IMR-90 (cell line): Measurements from ENCODE around the gene RAB40A. TPM values are rescaled to one million over a fixed set of nuclear protein-coding genes. Genes with fewer than 3 reads are reported as not detected.

ENCODE experiments used
- ATAC-seq: fragments of 200-7000 bp; cut with Tn5 transposase; 2 replicates; pipeline ENCODE4 v1.9.1; 2020; ENCODE audit warnings: low read depth, mild to moderate bottlenecking, moderate library complexity
- BruUV-seq: library from RNA; stranded (reverse); fragments of 400-500 nt; replicated peaks from 2 replicates; lab custom pipeline; 2021; lab: Mats Ljungman, UMichigan
- CTCF ChIA-PET: fragments of 300-600 bp; formaldehyde crosslinking; extraction: SDS; loops from one replicate; lab custom pipeline; 2021; ENCODE audit warnings: antibody characterized with exemption; lab: Yijun Ruan, JAX
- POLR2A ChIA-PET: fragments of 300-600 bp; sonication (Branson Sonifier 250); formaldehyde crosslinking; loops from one replicate; lab custom pipeline; 2022; ENCODE audit warnings: antibody characterized with exemption; ENCODE audit not compliant: unreplicated experiment; lab: Charles Lee
- DNase-seq: peaks from one replicate; pipeline ENCODE4 v3.0.0; 2013
- H2AFZ ChIP-seq: replicated peaks from 2 replicates; pipeline ENCODE3; 2013; ENCODE audit warnings: low read length, mild to moderate bottlenecking; ENCODE audit not compliant: poor library complexity
- H2AK5ac ChIP-seq: 2 replicates; pipeline ENCODE4 v1.6.1; 2013; ENCODE audit warnings: low read depth, low read length, inconsistent platforms
- H2AK9ac ChIP-seq: replicated peaks from 2 replicates; pipeline ENCODE3; 2013; ENCODE audit warnings: mild to moderate bottlenecking, low read depth, low read length, moderate library complexity; ENCODE audit not compliant: poor library complexity
- H2BK120ac ChIP-seq: 2 replicates; pipeline ENCODE4 v1.6.1; 2013; ENCODE audit warnings: low read depth, low read length, inconsistent platforms
- H2BK15ac ChIP-seq: 3 replicates; pipeline ENCODE4 v1.6.1; 2013; ENCODE audit warnings: low read depth, low read length, inconsistent platforms
- H2BK20ac ChIP-seq: 2 replicates; pipeline ENCODE4 v1.6.1; 2013; ENCODE audit warnings: low read depth, mild to moderate bottlenecking, inconsistent platforms, low read length, moderate library complexity
- H2BK5ac ChIP-seq: 2 replicates; pipeline ENCODE4 v1.6.1; 2013; ENCODE audit warnings: mild to moderate bottlenecking, low read depth, low read length, inconsistent platforms; ENCODE audit not compliant: poor library complexity, severe bottlenecking
- H3K14ac ChIP-seq: replicated peaks from 2 replicates; pipeline ENCODE4 v1.6.1; 2013; ENCODE audit warnings: low read depth, low read length, inconsistent platforms
- H3K18ac ChIP-seq: 2 replicates; pipeline ENCODE4 v1.6.1; 2013; ENCODE audit warnings: low read depth, low read length, control low read depth
- H3K23ac ChIP-seq: 2 replicates; pipeline ENCODE4 v1.6.1; 2013; ENCODE audit warnings: low read depth, low read length, inconsistent platforms
- H3K27ac ChIP-seq: 2 replicates; pipeline ENCODE4 v1.5.1; 2013; ENCODE audit warnings: mild to moderate bottlenecking, control low read depth, low read length; ENCODE audit not compliant: insufficient read depth
- H3K27me3 ChIP-seq: 2 replicates; pipeline ENCODE4 v1.6.1; 2013; ENCODE audit warnings: low read length; ENCODE audit not compliant: control insufficient read depth, insufficient read depth
- H3K36me3 ChIP-seq: 2 replicates; pipeline ENCODE4 v1.6.1; 2013; ENCODE audit warnings: low read length, mixed read lengths; ENCODE audit not compliant: control insufficient read depth, insufficient read depth
- H3K4ac ChIP-seq: 2 replicates; pipeline ENCODE4 v1.6.1; 2013; ENCODE audit warnings: low read depth, low read length, inconsistent platforms
- H3K4me1 ChIP-seq: 2 replicates; pipeline ENCODE4 v1.6.1; 2013; ENCODE audit warnings: low read length, mixed read lengths; ENCODE audit not compliant: control insufficient read depth, insufficient read depth
- H3K4me2 ChIP-seq: 2 replicates; pipeline ENCODE4 v1.6.1; 2013; ENCODE audit warnings: low read depth, mild to moderate bottlenecking, control low read depth, low read length, moderate library complexity
- H3K4me3 ChIP-seq: 2 replicates; pipeline ENCODE4 v1.5.1; 2013; ENCODE audit warnings: low read depth, mild to moderate bottlenecking, control low read depth, low read length, moderate library complexity; ENCODE audit not compliant: insufficient read depth
- H3K56ac ChIP-seq: 2 replicates; pipeline ENCODE4 v1.6.1; 2013; ENCODE audit warnings: low read length, inconsistent platforms; ENCODE audit not compliant: insufficient read depth; ENCODE audit errors: extremely low read depth
- H3K79me1 ChIP-seq, 2 experiments: 2 replicates each; pipeline ENCODE4 v1.6.1; 2013; ENCODE audit warnings: low read length in 2 of 2, inconsistent platforms in 1 of 2, low read depth in 1 of 2
- H3K9ac ChIP-seq: 2 replicates; pipeline ENCODE4 v1.6.1; 2013; ENCODE audit warnings: low read depth, low read length, control low read depth
- H3K9me1 ChIP-seq: 2 replicates; pipeline ENCODE4 v1.6.1; 2013; ENCODE audit warnings: low read length, inconsistent platforms; ENCODE audit not compliant: insufficient read depth
- H3K9me3 ChIP-seq: 2 replicates; pipeline ENCODE4 v1.6.1; 2013; ENCODE audit warnings: low read length; ENCODE audit not compliant: control insufficient read depth, insufficient read depth
- H4K20me1 ChIP-seq: 2 replicates; pipeline ENCODE4 v1.6.1; 2013; ENCODE audit warnings: low read length, inconsistent platforms; ENCODE audit not compliant: insufficient read depth
- H4K5ac ChIP-seq: 2 replicates; pipeline ENCODE4 v1.6.1; 2013; ENCODE audit warnings: mild to moderate bottlenecking, low read depth, low read length, control low read depth
- H4K8ac ChIP-seq, 2 experiments: 2 replicates each; pipeline ENCODE4 v1.6.1; 2013; ENCODE audit warnings: low read depth in 2 of 2, low read length in 2 of 2, control low read depth in 1 of 2, inconsistent platforms in 1 of 2
- H4K91ac ChIP-seq: 2 replicates; pipeline ENCODE4 v1.6.1; 2013; ENCODE audit warnings: low read depth, low read length, inconsistent platforms; ENCODE audit not compliant: insufficient read depth
- ELK1 ChIP-seq: fragments of 150-350 bp; IDR thresholded peaks from 2 replicates; pipeline ENCODE4 v1.6.1; 2016; ENCODE audit warnings: low read depth, mild to moderate bottlenecking, low read length, moderate library complexity, borderline replicate concordance
- FOS ChIP-seq: fragments of 150-350 bp; IDR thresholded peaks from 2 replicates; pipeline ENCODE4 v1.6.1; 2016; ENCODE audit warnings: low read depth, low read length
- SMC3 ChIP-seq: fragments of 150-350 bp; IDR thresholded peaks from 2 replicates; pipeline ENCODE4 v1.6.1; 2016; ENCODE audit warnings: low read depth, mild to moderate bottlenecking, antibody characterized with exemption, low read length, moderate library complexity
- WGBS, 2 experiments: methylation state at CpG; one replicate each; pipeline versions ENCODE4 v1.1.5 to v1.1.7; 2013; ENCODE audit warnings: missing lambda C conversion rate in 2 of 2; ENCODE audit not compliant: insufficient read length in 1 of 2; ENCODE audit errors: extremely low coverage in 2 of 2; 5-methylcytosine and 5-hydroxymethylcytosine counted together
- dilution Hi-C: fragments of 300-500 bp; cut with HindIII; formaldehyde crosslinking; loops from one replicate; pipeline ENCODE4 v1.14.3; 2018; ENCODE audit warnings: low sequenced_read_pairs; ENCODE audit not compliant: unreplicated experiment
- in situ Hi-C: fragments of 300-500 bp; cut with MboI; formaldehyde crosslinking; loops from 3 replicates; pipeline ENCODE4 v1.14.3; 2019; ENCODE audit warnings: low sequenced_read_pairs, inconsistent platforms, mixed read lengths
- intact Hi-C: fragments of 100-400 bp; cut with micrococcal nuclease; formaldehyde crosslinking; loops from 2 replicates; pipeline ENCODE4 v1.10.0; 2022
- polyA plus RNA-seq, 3 experiments: library from polyadenylated mRNA; depleted of rRNA; stranded (reverse); fragments of >200 nt; gene quantifications; 2 replicates each; pipeline ENCODE4 v1.2.3, GENCODE V29; 2012; ENCODE audit warnings: low replicate concordance in 1 of 3
- total RNA-seq: library from RNA; depleted of rRNA; stranded (reverse); fragments of >200 nt; gene quantifications from 2 replicates; pipeline ENCODE4 v1.2.3, GENCODE V29; 2012
- TF ChIP-seq, protein P1 (sequence below): fragments of 150-350 bp; IDR thresholded peaks from 2 replicates; pipeline ENCODE4 v1.6.1; 2017; ENCODE audit warnings: mild to moderate bottlenecking, antibody characterized with exemption, low read length, low read depth

Gene RAB40A
- total and polyA plus RNA-seq, 2 of the 4 experiments (the other 2 are of a cell fraction): under 0.01 to 0.26 TPM

DNA sequence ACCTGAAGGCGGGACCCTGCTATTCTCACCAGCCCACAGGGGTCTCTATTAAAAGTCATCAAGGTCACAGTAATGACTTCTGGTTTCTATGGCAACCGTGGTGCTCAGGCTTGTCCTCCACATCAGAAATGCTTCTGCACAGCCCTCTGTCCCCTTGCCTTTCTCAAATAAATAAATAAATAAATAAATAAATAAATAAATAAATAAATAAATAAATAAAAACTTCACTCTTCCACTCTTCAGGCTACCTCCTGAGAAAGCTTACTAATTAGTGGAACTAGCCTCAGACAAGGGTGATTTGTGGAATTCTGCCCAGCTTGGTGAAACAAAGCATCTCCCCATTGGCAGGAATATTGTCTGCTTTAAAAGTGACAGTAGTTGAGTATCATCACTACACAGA, 5.5 kb upstream of the RAB40A start:
- in situ Hi-C loops (loop anchor here (25.0 kb wide), 1 partner anchor 613 kb away; no protein-coding TSS in a partner anchor), dilution Hi-C loops (no loop called here), intact Hi-C loops (no loop called here)
- Histone ChIP-seq H3K9ac (no peak overlapping the region), H2BK15ac (no peak overlapping the region), H3K79me1 (no peaks in the 10 kb centered on the region), H4K20me1 (no peaks in the 10 kb centered on the region), H3K4ac (no peak overlapping the region), H3K27ac (no peak overlapping the region), H3K56ac (no peak overlapping the region), H3K14ac (no peak overlapping the region), H3K4me1 (no peaks in the 10 kb centered on the region), H4K8ac (no peak overlapping the region), H2AK5ac (no peak overlapping the region), H4K5ac (no peak overlapping the region), H3K36me3 (no peaks in the 10 kb centered on the region), H3K18ac (no peak overlapping the region), H2BK120ac (no peak overlapping the region), H3K9me1 (0 out of 2 replicates have a peak, but pooled peaks cover 2% of the 10 kb centered on the region), H3K9me3 (no peaks in the 10 kb centered on the region), H3K4me3 (no peak overlapping the region), H3K23ac (no peak overlapping the region), H4K91ac (no peak overlapping the region), H2BK20ac (no peak overlapping the region), H2AK9ac (no peak overlapping the region), H2BK5ac (no peak overlapping the region), H3K27me3 (peaks cover 4% of the 10 kb centered on the region; the same call in 1 of the 2 replicates), H2AFZ (no peak overlapping the region), H3K4me2 (no peak overlapping the region)
- no CpG with 5 or more reads among the region's 2 CpGs for WGBS, 2 experiments
- DNase-seq: no peak
- ATAC-seq: no peak
- TF ChIP-seq ELK1 (no peak), SMC3 (no peak), FOS (no peak)
- TF ChIP-seq, protein P1, sequence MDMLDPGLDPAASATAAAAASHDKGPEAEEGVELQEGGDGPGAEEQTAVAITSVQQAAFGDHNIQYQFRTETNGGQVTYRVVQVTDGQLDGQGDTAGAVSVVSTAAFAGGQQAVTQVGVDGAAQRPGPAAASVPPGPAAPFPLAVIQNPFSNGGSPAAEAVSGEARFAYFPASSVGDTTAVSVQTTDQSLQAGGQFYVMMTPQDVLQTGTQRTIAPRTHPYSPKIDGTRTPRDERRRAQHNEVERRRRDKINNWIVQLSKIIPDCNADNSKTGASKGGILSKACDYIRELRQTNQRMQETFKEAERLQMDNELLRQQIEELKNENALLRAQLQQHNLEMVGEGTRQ: no peak
- CTCF ChIA-PET: interaction anchor here (0.6 kb wide), 1 partner anchor 288 kb away, joined by 4 read pairs; no protein-coding TSS in a partner anchor
- no TSS peak for BruUV-seq
- POLR2A ChIA-PET: no interaction called here
